Right lobe of liver (tissue), 4 donors: ENCODE measurements around the gene KRTAP5-1.

ENCODE experiments used
- CTCF ChIP-seq, 4 donors: fragments of 200-600 bp in 3 of 4; fragments of 450-650 bp in 1 of 4; IDR thresholded peaks; one replicate each; pipeline versions ENCODE4 v1.5.1 to v1.8.0; 2016 to 2022; ENCODE audit warnings: antibody characterized with exemption in 4 of 4, mild to moderate bottlenecking in 2 of 4
- POLR2A ChIP-seq: fragments of 450-650 bp; IDR thresholded peaks from one replicate; pipeline ENCODE4 v1.6.1; 2017; ENCODE audit warnings: antibody characterized with exemption, mild to moderate bottlenecking
- donor health status: DM: no; HTN: no; CAD: no.
- donor health status: DM: no; HTN: no; CAD: no.
- donor health status: DM: no; HTN: yes; CAD: no.

- TF ChIP-seq CTCF (IDR thresholded peaks at IDR 0.05), result no peak
- TF ChIP-seq POLR2A, result no peak
Measured at GRCh38 chr11:1547467-1548098, 37.5 kb downstream of the KRTAP5-1 start.
